RKO (cell line): ENCODE measurements around the gene WNT2B.

Source experiments
- DNase-seq: peaks from one replicate; pipeline ENCODE4 v3.0.0-alpha.2; 2016; ENCODE audit warnings: low spot score

WNT2B gene

GRCh38 chr1:112505400-112505785 is 3.4 kb upstream of the WNT2B start:
- DNase-seq, result no peak

GRCh38 chr1:112505878-112506277 is 2.9 kb upstream of the WNT2B start:
- DNase-seq, result no peak

GRCh38 chr1:112506306-112506705 is 2.5 kb upstream of the WNT2B start:
- no peak for DNase-seq

- no peak for DNase-seq
Measured at GRCh38 chr1:112506731-112507130, 2.0 kb upstream of the WNT2B start.

- no peak for DNase-seq
Measured at GRCh38 chr1:112507336-112507735, 1.4 kb upstream of the WNT2B start.

- no peak for DNase-seq
Measured at GRCh38 chr1:112507921-112508277, 866 bp upstream of the WNT2B start.

GRCh38 chr1:112509005-112509659 is 367 bp downstream of the WNT2B start:
- no peak for DNase-seq

- no peak for DNase-seq
Measured at GRCh38 chr1:112509660-112510178, 954 bp downstream of the WNT2B start.

GRCh38 chr1:112510340-112510739 is 1.6 kb downstream of the WNT2B start:
- DNase-seq, result no peak

GRCh38 chr1:112511897-112512296 is 3.1 kb downstream of the WNT2B start:
- DNase-seq, result no peak

GRCh38 chr1:112513112-112513870 is 4.5 kb downstream of the WNT2B start:
- DNase-seq, result no peak

GRCh38 chr1:112514901-112515300 is 6.1 kb downstream of the WNT2B start:
- no peak for DNase-seq

- DNase-seq, result peak; percentile 14
Measured at GRCh38 chr1:112515311-112516009, 6.7 kb downstream of the WNT2B start.

- DNase-seq, result no peak
Measured at GRCh38 chr1:112516141-112516540, 7.4 kb downstream of the WNT2B start.

- no peak for DNase-seq
Measured at GRCh38 chr1:112517231-112517630, 8.5 kb downstream of the WNT2B start.

GRCh38 chr1:112517646-112518045 is 8.9 kb downstream of the WNT2B start:
- DNase-seq, result no peak

- DNase-seq, result no peak
Measured at GRCh38 chr1:112518186-112518585, 9.4 kb downstream of the WNT2B start.

GRCh38 chr1:112520166-112520565 is 11.4 kb downstream of the WNT2B start:
- no peak for DNase-seq

GRCh38 chr1:112522621-112523020 is 13.9 kb downstream of the WNT2B start:
- DNase-seq, result no peak

- DNase-seq, result no peak
Measured at GRCh38 chr1:112524251-112524650, 15.5 kb downstream of the WNT2B start.

- DNase-seq, result no peak
Measured at GRCh38 chr1:112524986-112525385, 16.2 kb downstream of the WNT2B start.

- DNase-seq, result no peak
Measured at GRCh38 chr1:112527266-112528010, 18.7 kb downstream of the WNT2B start.
